HTR-8/SVneo (cell line): ENCODE measurements around the gene WNK4.
A peak's percentile ranks its signal among the peaks of the same experiment; 100 is the strongest.

Source experiments
- DNase-seq: peaks from one replicate; pipeline ENCODE4 v3.0.0; 2011; ENCODE audit warnings: low spot score, mixed read lengths; ENCODE audit not compliant: insufficient read length
- FAIRE-seq: peaks from 2 replicates; lab custom pipeline; 2011; peaks lifted over from hg19 to GRCh38; lab: Jason Lieb, UNC

The WNK4 gene

DNA sequence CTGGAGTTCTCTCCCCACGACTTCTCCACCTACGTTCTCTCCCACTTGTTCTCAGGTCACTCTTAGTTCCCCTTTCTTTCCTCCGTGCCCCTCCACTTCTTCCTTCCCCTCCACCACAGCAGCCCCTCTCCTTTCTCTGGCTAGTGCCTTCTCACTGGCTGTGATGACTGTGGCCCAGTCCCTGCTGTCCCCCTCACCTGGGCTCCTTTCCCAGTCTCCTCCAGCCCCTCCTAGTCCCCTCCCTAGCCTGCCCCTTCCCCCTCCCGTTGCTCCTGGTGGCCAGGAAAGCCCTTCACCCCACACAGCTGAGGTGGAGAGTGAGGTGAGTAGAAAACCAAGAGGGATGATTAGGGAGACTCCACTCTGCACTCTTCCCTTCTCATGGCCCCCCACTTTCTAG lies 14.7 kb downstream of the WNK4 start:
- FAIRE-seq (no peak), DNase-seq (no peak)

DNA sequence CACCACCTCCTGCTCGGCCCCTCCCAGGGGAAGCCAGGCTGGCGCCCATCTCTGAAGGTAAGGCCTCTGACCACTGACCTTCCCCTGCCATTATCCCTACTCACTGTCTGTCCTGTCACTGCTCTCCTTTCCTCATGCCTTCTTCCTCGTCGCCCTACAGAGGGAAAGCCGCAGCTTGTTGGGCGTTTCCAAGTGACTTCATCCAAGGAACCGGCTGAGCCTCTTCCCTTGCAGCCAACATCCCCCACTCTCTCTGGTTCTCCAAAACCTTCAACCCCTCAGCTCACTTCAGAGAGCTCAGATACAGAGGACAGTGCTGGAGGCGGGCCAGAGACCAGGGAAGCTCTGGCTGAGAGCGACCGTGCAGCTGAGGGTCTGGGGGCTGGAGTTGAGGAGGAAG lies 15.1 kb downstream of the WNK4 start:
- no peak for DNase-seq
- FAIRE-seq, result no peak

DNA sequence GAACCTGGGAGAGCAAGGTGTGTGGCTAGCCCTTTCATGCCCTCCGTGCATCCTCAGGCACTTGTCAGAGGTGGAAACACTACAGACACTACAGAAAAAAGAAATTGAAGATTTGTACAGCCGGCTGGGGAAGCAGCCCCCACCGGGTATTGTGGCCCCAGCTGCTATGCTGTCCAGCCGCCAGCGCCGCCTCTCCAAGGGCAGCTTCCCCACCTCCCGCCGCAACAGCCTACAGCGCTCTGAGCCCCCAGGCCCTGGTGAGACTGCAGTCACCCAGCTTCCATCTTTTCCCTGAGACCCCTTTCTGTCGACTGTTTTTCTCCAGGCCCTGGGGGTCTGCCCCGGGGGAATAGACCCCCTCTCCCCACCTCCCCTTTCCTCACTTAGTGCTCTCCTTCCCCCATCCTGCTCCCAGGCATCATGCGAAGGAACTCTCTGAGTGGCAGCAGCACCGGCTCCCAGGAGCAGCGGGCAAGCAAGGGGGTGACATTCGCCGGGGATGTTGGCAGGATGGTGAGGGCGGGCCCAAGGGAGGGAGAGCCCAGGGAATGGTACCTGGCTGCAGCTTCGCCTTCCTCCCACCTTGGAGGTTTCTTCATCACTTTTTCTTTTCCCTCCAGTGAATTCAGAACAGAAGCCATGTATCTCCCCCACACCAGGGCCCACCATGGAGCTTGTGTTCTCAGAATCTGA lies 15.8 kb downstream of the WNK4 start:
- FAIRE-seq, result no peak
- DNase-seq, result no peak

DNA sequence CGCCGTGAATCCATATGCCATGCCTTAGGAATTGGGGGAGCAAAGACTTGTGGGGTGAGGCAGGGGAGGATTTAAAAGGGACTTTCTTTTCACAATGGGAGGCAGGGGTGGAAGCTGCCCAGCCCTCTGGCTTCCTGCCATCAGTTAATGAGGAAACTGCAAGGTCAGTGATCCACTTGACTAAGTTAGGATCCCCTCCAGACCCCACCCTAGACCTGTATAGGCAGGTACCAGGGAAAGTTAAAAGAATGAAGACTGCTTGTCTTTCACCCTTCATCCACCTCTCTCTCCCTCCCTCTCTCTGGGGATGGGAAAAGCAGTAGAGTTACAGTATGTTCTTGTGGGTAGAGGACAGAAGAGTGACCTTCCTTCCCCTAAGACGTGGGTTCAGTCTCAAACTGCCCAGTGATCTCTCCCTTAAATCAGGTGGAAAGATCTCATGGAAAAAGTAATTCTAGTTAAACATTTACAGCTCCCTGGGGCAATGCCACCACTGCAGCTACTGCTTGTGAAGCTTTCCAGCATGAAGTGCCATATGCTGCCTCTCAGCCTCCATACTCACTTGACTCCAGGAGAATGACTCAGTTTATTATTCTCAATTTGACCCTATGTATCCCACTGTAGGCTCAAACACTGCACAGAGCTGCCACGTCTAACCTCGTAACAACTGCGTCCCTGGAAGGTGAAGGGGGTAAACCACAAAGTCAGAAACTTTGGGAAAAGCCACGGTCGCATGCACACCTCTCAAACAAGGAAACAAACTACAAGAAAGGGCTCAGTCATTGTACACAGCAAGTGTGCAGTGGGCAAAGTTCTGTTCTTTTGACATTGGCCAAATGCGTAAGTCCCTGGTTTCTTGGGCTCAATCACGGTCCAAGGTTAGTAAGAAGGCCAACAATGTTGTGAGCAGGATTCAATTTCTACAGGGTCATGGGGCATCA lies 16.9 kb downstream of the WNK4 start:
- FAIRE-seq, result no peak
- DNase-seq, result no peak

DNA sequence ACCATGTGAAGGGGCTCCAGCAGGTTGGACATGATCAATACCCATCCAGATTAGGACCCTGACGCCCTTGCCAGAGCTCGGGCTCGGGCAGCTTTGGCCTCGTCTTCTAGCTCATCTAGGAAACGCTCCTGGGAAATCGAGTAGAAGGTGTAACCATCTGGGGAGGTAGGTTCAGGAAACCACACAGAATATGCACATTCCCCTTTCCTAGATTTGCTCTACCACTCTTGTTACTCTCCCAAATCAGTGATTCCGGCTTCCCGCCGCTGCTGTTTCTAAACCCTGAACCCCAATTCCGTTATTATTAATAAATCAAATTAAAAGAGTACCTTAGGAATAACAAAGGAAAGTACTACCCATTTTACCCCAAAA lies 17.6 kb downstream of the WNK4 start:
- FAIRE-seq, result no peak
- DNase-seq, result no peak

DNA sequence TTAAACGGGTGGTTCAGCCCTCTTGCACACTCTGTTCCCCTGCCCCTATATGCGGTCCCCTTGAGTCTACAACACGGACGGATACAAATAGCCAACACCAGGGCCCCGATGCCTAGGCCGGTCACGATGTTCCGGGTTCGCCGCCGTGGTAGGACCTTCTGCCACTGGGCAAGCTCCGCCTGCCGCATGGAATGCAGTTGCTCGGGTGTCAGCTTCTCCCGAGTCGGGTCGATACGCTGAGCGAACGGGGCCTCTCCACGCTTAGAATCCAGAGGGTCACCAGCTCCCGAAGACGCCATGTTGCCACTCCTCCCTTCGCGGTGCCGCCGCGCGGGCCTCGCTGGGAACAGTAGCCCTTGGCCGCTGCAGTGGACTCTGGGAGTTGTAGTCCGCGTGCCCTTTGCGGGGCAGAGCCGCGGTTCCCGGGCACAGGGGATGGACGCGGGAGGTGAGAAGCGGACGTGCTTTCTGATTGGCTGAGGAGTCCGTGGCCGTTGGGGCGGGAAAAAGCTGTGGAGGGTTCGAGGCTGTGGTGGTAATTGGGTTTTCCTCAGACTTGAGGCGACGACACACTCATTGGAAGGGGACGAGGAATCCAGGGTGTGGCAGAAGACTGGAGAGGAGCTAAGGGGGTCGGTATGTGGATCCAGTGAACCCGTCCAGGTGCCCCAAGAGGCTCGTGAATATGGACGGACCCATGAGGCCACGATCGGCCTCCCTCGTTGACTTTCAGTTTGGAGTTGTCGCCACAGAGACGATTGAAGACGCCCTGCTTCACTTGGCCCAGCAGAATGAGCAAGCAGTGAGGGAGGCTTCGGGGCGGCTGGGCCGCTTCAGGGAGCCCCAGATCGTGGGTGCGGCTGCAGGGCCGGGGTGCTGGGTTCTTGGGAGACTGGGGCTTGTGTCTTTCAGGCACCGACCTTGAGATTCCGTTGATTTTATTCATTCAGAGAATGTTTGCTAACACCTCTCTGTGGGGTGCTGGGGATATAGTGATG lies 18.3 kb downstream of the WNK4 start, which contains the start of the genes CNTD1 and COA3:
TSS of gene CNTD1 (plus strand) at position 479 of the 998 bp plus-strand sequence. CDS start at position 686, 207 bp downstream.
TSS of gene COA3 (minus strand) at position 322 of the 998 bp plus-strand sequence. CDS start at position 299, 23 bp downstream.
- peak; percentile 90 for FAIRE-seq
- DNase-seq, result peak; percentile 98

DNA sequence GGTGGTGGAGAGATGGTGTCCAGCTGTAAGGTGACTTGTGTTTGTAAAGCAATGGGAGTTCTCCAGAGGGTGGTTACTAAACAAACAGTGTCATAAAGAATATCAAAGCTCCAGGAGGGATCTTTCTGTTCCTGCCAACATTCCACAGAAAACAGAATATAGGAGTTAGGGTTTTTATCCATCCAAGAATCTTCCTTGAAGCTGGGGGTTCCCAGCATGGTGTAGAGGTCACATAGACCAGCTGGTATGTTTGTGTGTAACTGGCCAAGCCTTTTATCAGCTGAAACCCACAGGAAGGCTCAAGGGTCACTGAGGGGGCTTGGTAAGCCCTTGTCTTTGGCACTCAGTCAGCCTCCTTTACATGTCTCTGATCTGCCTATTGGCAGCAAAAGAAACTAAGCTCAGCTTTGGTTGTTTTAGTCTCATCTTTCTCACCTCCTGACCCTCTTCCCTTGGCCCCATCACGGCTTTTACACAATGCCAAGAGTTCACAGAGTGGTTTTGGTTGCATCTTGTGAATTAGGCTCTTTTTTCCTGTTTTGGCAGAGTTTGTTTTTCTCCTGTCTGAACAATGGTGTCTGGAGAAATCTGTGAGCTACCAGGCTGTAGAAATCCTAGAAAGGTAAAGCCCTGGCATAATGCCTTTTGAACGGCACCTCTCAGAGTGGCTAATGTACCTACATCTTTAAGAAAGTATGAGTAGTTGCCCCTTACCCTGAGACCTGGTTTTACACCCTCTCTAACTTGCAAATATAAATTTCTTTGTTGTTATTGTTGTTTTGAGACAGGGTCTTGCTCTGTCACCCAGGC lies 22.9 kb downstream of the WNK4 start:
- FAIRE-seq (no peak), DNase-seq (no peak)

DNA sequence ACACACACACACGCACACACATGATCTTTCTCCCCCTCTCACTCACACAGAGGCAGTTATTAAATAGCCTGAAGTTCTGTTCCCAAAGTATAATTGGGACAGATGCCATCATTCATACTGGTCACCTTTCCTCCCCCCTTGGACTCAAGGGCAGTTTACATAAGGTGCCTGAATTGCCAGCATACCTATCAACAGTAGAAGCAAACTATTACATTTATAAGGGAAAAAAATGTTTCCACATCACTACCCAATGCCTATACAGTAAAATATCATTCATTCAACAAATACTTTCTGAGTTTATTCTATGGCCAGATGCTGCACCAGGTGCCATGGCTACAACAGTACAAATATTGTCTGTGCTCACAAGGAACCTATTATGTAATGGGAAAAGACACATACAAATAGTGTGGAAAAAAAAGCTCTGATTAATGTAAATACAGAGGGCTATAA lies 24.5 kb downstream of the WNK4 start:
- FAIRE-seq (no peak), DNase-seq (no peak)

DNA sequence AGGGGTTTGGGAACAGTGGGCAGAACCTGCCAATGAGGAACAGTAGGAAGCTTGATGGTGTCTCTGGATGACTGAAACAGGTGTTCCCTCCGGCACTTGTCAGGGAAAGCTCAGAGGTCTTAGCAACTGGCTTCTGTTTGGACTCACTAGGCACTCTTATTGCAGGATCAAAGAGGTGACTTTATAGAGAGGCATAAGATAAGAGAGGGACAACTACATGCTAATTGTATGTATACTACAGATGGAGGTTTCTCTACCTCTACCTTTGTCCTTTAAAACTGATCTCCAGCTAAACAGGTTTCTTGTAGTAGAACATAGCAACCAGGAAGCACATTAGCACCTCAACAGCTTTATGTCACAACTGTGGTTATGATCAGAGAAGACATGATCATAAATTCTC lies 25.8 kb downstream of the WNK4 start:
- FAIRE-seq (no peak), DNase-seq (no peak)

DNA sequence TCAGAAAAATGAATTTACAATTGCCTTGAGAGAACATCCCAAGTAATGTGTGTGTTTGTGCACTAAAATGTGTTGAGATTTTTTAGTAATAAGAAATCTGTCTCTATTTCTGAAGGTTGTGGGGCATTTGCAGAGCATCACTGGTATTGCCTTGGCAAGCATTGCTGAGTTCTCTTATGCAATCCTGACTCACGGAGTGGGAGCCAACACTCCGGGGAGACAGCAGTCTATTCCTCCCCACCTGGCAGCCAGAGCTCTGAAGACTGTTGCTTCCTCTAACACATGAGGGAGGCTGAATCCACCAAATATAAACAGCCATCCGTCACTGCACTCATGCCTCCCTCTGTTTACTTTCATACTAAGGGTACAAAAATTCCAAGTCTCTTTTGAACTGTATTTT lies 28.8 kb downstream of the WNK4 start:
- DNase-seq, result peak; percentile 27
- peak; percentile 51 for FAIRE-seq

DNA sequence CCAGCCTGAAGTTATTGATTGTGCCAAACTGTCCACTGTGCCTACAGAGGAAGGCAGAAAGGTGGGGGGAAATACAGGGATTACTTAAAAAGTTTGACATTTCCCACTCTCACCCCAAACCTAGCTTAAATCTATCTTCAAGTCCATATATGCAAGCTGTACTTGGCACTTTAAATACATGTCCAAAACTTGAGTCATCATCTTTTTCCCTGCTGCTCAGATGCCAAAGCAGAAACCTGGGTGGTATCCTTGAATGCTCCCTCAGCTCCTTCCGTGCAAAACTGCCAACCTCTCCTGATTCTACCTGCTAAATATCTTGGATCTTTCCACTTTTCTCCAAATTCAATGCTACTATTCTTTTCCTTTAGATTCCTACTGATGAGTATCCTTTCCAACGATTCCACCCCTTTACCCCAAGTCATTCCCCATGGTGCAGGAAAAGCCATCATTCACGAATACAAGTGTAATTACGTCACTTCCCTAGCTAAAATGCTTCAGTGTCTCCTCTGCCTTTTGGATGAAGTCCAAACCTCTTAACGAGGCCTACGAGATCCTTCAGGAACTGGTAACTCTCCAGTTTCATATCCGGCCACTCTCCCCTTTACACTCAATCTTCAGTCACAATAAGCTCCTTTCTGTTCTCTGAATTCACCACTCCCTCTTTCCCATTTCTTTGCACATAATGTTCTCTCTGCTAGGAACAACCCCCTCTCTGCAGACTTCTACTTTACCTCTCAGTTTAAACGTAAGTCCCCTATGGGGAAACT lies 34.4 kb downstream of the WNK4 start:
- FAIRE-seq (peak; percentile 75), DNase-seq (peak; percentile 83)

DNA sequence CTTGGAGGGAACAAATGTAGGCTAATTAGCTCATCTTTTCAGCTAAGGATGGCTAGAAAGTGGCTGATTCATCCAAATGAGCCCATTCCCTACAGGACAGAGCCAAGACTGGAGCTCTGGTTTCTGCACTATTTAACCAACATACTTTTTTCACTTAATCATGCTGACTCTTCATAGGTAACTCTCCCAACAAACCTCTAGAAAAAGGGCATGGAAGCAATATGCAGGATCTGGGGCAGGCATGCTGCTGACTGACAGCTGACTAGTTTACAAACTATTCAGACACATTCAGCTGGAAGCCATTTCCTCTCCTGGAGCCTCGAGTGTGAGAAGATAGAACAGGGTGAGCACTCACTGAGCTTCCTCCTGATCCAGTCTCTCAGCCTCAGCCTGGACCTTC lies 37.5 kb downstream of the WNK4 start:
- FAIRE-seq, result no peak
- DNase-seq, result no peak

DNA sequence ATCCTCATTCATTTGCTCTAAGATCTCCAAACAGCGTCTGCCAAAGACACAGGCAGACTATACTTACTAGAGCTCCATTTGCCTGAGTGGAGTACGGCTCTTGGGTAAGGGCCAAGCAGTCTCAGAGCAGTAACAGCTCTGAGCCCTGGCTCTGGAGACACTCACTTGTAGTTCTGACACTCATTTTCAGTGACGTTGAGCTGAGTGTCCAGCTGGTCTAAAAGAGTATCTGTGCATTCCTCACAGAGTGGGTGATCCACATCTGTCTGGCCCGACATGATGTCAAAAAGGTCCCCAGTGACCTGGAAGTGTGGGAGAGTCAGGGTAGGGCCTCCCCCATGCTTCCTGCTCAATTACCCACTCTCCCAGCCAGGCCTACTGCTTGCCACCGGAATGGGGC lies 38.0 kb downstream of the WNK4 start:
- no peak for FAIRE-seq
- DNase-seq, result no peak

DNA sequence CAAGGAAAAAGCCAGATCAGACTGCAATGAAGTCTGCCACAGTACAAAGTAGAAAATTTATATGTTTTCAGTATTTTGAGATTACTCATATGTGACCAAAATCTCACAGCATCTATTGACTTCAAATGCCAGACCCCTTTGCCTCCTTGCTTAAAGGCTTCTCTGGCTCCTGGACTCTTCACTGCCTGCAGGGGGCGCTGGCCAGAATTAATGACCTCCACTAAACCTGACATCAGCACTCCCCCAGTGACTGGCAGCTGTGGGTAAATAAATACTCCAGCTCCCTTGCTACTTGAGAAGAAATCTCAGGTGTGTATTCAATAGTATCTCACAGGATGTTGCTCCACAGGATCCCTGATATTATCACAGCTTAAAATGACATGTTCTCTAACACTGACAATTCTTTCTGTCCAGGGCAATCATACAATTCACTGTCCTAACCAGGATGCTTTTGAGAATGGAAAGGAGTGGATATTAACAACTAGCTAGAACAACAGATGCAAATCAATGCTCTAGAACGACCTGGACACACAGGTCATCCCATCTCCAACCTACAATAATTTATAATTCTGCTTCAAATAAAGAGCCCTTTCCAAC lies 39.6 kb downstream of the WNK4 start:
- DNase-seq (peak; percentile 52), FAIRE-seq (no peak)

DNA sequence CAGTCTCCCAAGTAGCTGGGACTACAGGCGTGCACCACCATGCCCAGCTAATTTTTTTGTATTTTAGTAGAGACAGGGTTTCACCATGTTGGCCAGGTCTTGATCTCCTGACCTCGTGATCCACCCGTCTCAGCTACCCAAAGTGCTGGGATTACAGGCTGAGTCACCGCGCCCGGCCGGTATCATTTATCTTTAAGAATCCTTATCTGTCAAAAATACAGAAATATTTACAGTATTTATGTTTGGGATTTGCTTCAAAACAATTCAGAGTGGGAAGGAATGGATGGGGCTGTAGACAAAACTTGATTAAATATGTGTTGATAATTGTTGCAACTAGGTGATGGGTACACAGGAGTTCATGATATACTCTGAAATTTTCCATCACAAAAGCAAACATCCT lies 40.8 kb downstream of the WNK4 start:
- FAIRE-seq, result no peak
- DNase-seq, result no peak

DNA sequence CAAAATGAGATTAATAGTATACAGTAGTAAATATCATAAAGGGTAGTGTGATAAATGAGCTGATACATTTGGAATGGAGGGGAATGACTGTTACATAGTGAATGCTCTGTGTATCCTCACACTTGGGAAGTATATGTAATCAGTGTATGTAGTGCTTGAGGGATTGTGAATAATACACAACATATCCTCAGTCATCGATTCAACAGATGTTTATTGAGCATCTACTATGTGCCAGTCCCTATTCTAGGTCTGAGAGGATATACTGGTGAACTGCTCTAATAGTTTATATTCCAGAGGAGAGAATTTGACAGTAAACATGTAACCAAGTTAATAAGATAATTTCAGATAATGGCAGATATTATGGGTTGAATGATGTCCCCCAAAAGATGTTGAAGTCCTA lies 47.1 kb downstream of the WNK4 start:
- FAIRE-seq, result no peak
- DNase-seq, result no peak

DNA sequence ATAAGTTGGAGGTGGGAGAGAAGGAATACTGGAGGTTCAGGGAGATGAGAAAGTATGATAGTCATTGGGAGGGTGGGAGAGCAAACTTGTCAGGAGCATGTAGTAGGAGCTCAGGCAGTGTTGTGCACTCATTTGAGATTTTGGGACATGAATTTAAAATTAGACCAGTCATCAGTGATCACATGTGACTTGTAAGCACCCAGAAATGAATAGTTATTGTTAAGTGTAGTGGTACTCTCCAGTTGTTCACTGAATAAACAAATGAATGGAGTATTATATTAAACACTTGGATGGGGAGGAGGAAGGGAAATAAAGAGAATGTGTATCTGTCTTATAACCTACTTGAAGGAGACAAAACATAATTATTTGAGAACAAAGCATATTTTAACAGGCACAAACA lies 50.6 kb downstream of the WNK4 start:
- DNase-seq (no peak), FAIRE-seq (no peak)
